ENCODE measurements around the gene CD164L2. TPM values are rescaled to one million over a fixed set of nuclear protein-coding genes. Genes with fewer than 3 reads are reported as not detected.

Gene CD164L2
- total and polyA plus RNA-seq, 7 donors: not detected

- DNase-seq (no peak), ATAC-seq (no peak)
- intact Hi-C loops (cut with DNase I): no loop called here
- Histone ChIP-seq H3K4me3 (no peak overlapping the region), H3K4me1 (peaks cover 7% of the 10 kb centered on the region), H3K27me3 (ENCODE audit: insufficient read depth in 3 of 3, low read length in 2 of 3) (no peaks in the 10 kb centered on the region), H3K27ac (no peak overlapping the region), H3K36me3 (ENCODE audit: insufficient read depth in 1 of 2, low read depth in 1 of 2) (no peaks in the 10 kb centered on the region), H3K9me3 (no peaks in the 10 kb centered on the region)
- 87 to 91% (median 87%) methylated on average over 19 of the region's 19 CpGs for WGBS, 3 donors
- TF ChIP-seq CTCF (IDR thresholded peaks at IDR 0.05): no peak
Observed at GRCh38 chr1:27372022-27372807, 10.9 kb downstream of the CD164L2 start.

DNA sequence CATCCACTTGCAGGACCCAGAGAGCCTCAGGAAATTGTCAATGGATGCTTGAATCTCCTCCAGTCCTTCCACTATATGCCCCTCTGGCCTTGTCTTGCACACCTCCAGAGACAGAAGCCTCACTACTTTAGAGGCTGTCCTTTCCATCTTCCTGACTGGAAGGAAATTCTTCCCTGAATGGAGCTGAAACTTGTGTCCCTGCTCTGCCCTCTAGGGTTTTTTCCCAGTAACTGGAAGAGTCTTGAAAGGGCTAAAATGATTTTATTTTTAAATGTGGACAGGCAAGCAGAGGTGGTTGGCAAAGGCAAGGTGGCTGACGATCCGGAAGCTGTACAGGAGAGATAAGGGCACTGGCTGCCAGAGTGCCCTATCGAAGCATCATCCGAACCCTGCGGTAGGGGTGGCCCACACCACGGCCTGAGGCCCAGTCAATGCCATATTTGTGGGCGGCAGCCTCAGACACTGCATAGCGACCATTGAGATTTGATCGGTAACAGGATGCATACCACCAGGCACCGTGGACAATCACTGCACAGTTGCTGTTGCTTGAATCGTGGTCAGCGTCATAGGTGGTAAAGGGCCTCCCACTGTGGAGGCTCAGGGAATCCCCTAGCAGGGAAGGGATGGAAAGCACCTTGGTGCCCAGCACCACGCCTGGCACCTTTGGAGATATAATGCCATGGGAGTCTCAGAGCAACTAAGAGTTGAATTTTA, 14.1 kb downstream of the CD164L2 start:
- Histone ChIP-seq H3K9me3 (no peaks in the 10 kb centered on the region), H3K27me3 (ENCODE audit: insufficient read depth in 3 of 3, low read length in 2 of 3) (no peaks in the 10 kb centered on the region), H3K27ac (no peak overlapping the region), H3K36me3 (ENCODE audit: insufficient read depth in 1 of 2, low read depth in 1 of 2) (peaks cover 0 to 4% of the 10 kb centered on the region in 2 donors), H3K4me1 (peaks cover 17% of the 10 kb centered on the region), H3K4me3 (no peak overlapping the region)
- ATAC-seq (no peak), DNase-seq (no peak)
- 78 to 85% (median 79%) methylated on average over 13 of the region's 13 CpGs for WGBS, 3 donors
- TF ChIP-seq CTCF (IDR thresholded peaks at IDR 0.05): no peak
- intact Hi-C loops (cut with DNase I): no loop called here

DNA sequence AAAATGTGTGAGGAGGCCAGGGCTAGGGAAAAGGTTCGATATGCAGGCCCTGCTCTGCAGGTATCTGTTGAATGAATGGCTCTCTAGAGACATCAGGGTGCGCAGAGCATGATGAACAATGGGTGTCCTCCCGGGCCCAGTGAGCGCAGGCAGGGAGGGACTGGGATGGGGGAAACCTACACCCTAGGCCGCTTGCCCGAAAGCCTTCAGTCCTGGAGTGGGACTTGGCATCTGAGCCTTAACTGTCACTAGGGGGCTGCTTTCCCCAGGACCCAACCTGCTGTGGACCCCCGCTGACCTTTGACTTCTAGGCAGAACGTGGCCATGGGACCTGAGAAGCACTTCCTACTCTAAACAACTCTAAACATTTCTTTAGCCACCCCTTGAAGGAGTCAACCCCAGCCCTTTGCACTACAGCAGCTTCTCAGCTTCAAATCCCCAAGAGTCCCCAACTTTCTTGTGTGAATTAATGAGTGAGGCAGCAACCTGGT, 15.9 kb downstream of the CD164L2 start:
- DNase-seq (peak in 1 of 2 donors; percentile 59), ATAC-seq (no peak)
- WGBS, 3 donors: 34 to 52% (median 40%) methylated on average over 8 of the region's 8 CpGs
- Histone ChIP-seq H3K36me3 (ENCODE audit: insufficient read depth in 1 of 2, low read depth in 1 of 2) (peaks cover 0 to 20% of the 10 kb centered on the region in 2 donors), H3K27ac (peak overlapping the region; percentile 86), H3K4me3 (peak overlapping the region; percentile 72), H3K4me1 (peaks cover 17% of the 10 kb centered on the region), H3K27me3 (ENCODE audit: insufficient read depth in 3 of 3, low read length in 2 of 3) (no peaks in the 10 kb centered on the region), H3K9me3 (no peaks in the 10 kb centered on the region)
- intact Hi-C loops (cut with DNase I): no loop called here
- no peak for TF ChIP-seq CTCF (IDR thresholded peaks at IDR 0.05)

DNA sequence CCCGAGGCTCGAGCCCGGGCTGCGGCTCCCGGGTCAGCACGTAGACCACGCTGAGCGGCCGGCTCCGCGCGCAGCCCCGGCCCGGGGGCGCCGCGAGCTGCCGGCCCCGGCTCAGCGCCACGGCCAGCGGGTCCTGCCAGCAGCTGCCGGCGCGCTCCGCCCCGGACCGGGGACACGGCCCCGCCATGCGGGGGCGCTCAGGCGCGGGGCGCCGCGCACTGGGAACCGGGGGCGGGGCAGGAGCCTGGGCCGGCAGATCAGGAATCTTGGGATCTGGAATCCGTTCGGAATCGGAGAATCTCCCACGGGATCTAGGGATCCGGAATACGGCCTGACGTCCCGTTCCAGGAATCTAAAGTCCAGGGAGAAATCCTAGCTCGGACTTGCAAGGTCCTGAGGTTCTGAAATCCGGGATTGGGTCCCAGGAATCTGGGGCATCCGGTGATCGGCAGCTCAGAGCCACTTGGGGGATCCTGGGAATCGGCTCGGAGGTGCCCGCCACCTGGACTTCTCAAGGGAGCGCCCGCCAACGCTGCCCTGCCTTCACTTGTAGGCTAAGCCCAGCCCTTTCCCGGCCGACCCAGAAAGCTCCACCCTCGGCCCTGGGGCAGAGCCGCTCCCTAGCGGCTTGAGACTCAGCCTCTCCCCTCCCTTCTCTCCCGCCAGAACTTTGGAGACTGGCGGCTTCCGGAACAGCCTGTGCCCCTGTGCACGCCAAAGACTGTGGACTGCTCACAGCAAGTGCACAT, 16.5 kb downstream of the CD164L2 start, which contains the start of gene MAP3K6:
TSS of gene MAP3K6 (minus strand) at position 551 of the 749 bp plus-strand sequence. CDS start at position 187, 364 bp downstream.
- Histone ChIP-seq H3K4me3 (peak within 1 kb of the TSS; percentile 72), H3K9me3 (no peaks in the 10 kb centered on the region), H3K27me3 (ENCODE audit: insufficient read depth in 3 of 3, low read length in 2 of 3) (no peaks in the 10 kb centered on the region), H3K36me3 (ENCODE audit: insufficient read depth in 1 of 2, low read depth in 1 of 2) (peaks cover 0 to 26% of the 10 kb centered on the region in 2 donors), H3K4me1 (peaks cover 17% of the 10 kb centered on the region), H3K27ac (peak within 1 kb of the TSS; percentile 86)
- intact Hi-C loops (cut with DNase I): loop anchor here in 1 of 2 donors (1.0 kb wide), 1 partner anchor 22 kb away; no protein-coding TSS in a partner anchor
- DNase-seq: peak; percentile 89 to 95
- peak; percentile 72 to 81 (median 80) for ATAC-seq
- TF ChIP-seq CTCF (IDR thresholded peaks at IDR 0.05): peak; percentile 53
- WGBS, 3 donors: 1% methylated on average over 46 to 67 of the region's 67 CpGs

Measured in psoas muscle (tissue), 8 donors.